H9 (cell line): Measurements from ENCODE around the gene TMC2. TPM values are rescaled to one million over a fixed set of nuclear protein-coding genes. Genes with fewer than 3 reads are reported as not detected.

Source experiments
- DNase-seq: peaks from one replicate; pipeline ENCODE4 v3.0.0-alpha.2; 2017
- H2AFZ ChIP-seq: one replicate; pipeline ENCODE4 v1.6.1; 2013; ENCODE audit warnings: mild to moderate bottlenecking, low read length, control low read depth, moderate library complexity
- H2AK5ac ChIP-seq: 2 replicates; pipeline ENCODE4 v1.6.1; 2013; ENCODE audit warnings: low read length, control low read depth, mixed read lengths; ENCODE audit not compliant: insufficient read length
- H2BK120ac ChIP-seq: one replicate; pipeline ENCODE4 v1.6.1; 2013; ENCODE audit warnings: low read depth, mild to moderate bottlenecking, low read length, control low read depth, inconsistent platforms; ENCODE audit not compliant: poor library complexity, severe bottlenecking
- H2BK12ac ChIP-seq: 2 replicates; pipeline ENCODE4 v1.6.1; 2013; ENCODE audit warnings: low read length, control low read depth, mixed read lengths, low read depth; ENCODE audit not compliant: insufficient read length
- H2BK15ac ChIP-seq: 2 replicates; pipeline ENCODE4 v1.6.1; 2013; ENCODE audit warnings: low read depth, low read length, control low read depth
- H2BK20ac ChIP-seq: one replicate; pipeline ENCODE4 v1.6.1; 2013; ENCODE audit warnings: low read depth, mild to moderate bottlenecking, low read length, control low read depth, inconsistent platforms; ENCODE audit not compliant: poor library complexity, severe bottlenecking
- H2BK5ac ChIP-seq: 2 replicates; pipeline ENCODE4 v1.6.1; 2013; ENCODE audit warnings: low read length, control low read depth, mixed read lengths; ENCODE audit not compliant: insufficient read length
- H3K14ac ChIP-seq: 2 replicates; pipeline ENCODE4 v1.6.1; 2013; ENCODE audit warnings: low read length, control low read depth; ENCODE audit not compliant: insufficient read depth
- H3K18ac ChIP-seq: 2 replicates; pipeline ENCODE4 v1.6.1; 2013; ENCODE audit warnings: low read depth, mild to moderate bottlenecking, mixed read lengths, low read length, control low read depth; ENCODE audit not compliant: insufficient read length
- H3K23ac ChIP-seq: 2 replicates; pipeline ENCODE4 v1.6.1; 2013; ENCODE audit warnings: low read length, control low read depth, mixed read lengths, low read depth; ENCODE audit not compliant: insufficient read length
- H3K23me2 ChIP-seq: 2 replicates; pipeline ENCODE4 v1.6.1; 2013; ENCODE audit warnings: low read depth, mild to moderate bottlenecking, mixed read lengths, low read length, control low read depth; ENCODE audit not compliant: insufficient read length, poor library complexity, severe bottlenecking
- H3K27ac ChIP-seq: 2 replicates; pipeline ENCODE4 v1.5.1; 2013; ENCODE audit warnings: low read length, control low read depth, mixed read lengths, low read depth; ENCODE audit not compliant: insufficient read length
- H3K27me3 ChIP-seq: 2 replicates; pipeline ENCODE4 v1.6.1; 2013; ENCODE audit warnings: low read length, control low read depth, inconsistent platforms; ENCODE audit not compliant: insufficient read depth
- H3K4ac ChIP-seq: 2 replicates; pipeline ENCODE4 v1.6.1; 2013; ENCODE audit warnings: low read depth, mild to moderate bottlenecking, control low read depth, inconsistent platforms, low read length, moderate library complexity
- H3K4me1 ChIP-seq: 2 replicates; pipeline ENCODE4 v1.6.1; 2013; ENCODE audit warnings: low read length, control low read depth, inconsistent platforms; ENCODE audit not compliant: insufficient read depth
- H3K4me2 ChIP-seq: 2 replicates; pipeline ENCODE4 v1.6.1; 2013; ENCODE audit warnings: low read length, control low read depth, mixed read lengths; ENCODE audit not compliant: insufficient read length, insufficient read depth
- H3K56ac ChIP-seq: 2 replicates; pipeline ENCODE4 v1.6.1; 2013; ENCODE audit warnings: low read depth, mild to moderate bottlenecking, mixed read lengths, low read length, control low read depth; ENCODE audit not compliant: insufficient read length
- H3K79me1 ChIP-seq: 2 replicates; pipeline ENCODE4 v1.6.1; 2013; ENCODE audit warnings: low read depth, mild to moderate bottlenecking, moderate library complexity, low read length, control low read depth, inconsistent platforms; ENCODE audit not compliant: insufficient read depth, poor library complexity, severe bottlenecking
- H3K79me2 ChIP-seq: 2 replicates; pipeline ENCODE4 v1.6.1; 2013; ENCODE audit warnings: low read length, control low read depth, inconsistent platforms; ENCODE audit not compliant: insufficient read depth
- H3K9ac ChIP-seq: 2 replicates; pipeline ENCODE4 v1.6.1; 2013; ENCODE audit warnings: low read length, control low read depth, mixed read lengths; ENCODE audit not compliant: insufficient read length; ENCODE audit errors: extremely low read depth
- H3K9me3 ChIP-seq: one replicate; pipeline ENCODE4 v1.6.1; 2013; ENCODE audit warnings: low read depth, low read length, inconsistent platforms; ENCODE audit not compliant: control insufficient read depth
- H3T11ph ChIP-seq: one replicate; pipeline ENCODE4 v1.6.1; 2013; ENCODE audit warnings: mild to moderate bottlenecking, low read length, control low read depth, inconsistent platforms
- H4K20me1 ChIP-seq: one replicate; pipeline ENCODE4 v1.6.1; 2013; ENCODE audit not compliant: control insufficient read depth, insufficient read length, insufficient read depth
- H4K5ac ChIP-seq: 2 replicates; pipeline ENCODE4 v1.6.1; 2013; ENCODE audit warnings: low read depth, mild to moderate bottlenecking, mixed read lengths, low read length, control low read depth; ENCODE audit not compliant: insufficient read length
- H4K8ac ChIP-seq: replicated peaks from 2 replicates; pipeline ENCODE4 v1.6.1; 2013; ENCODE audit warnings: low read length, control low read depth, mixed read lengths, low read depth; ENCODE audit not compliant: insufficient read length
- H4K91ac ChIP-seq: 2 replicates; pipeline ENCODE4 v1.6.1; 2013; ENCODE audit warnings: low read depth, mild to moderate bottlenecking, moderate library complexity, mixed read lengths, low read length, control low read depth; ENCODE audit not compliant: insufficient read length
- H3K27ac Mint-ChIP-seq, 3 experiments: 2 replicates in 2 of 3; 3 replicates in 1 of 3; pipeline ENCODE4 v1.8.0; 2020 to 2021; ENCODE audit warnings: mixed read lengths in 3 of 3, mild to moderate bottlenecking in 1 of 3, moderate library complexity in 1 of 3
- H3K27me3 Mint-ChIP-seq: 2 replicates; pipeline ENCODE4 v1.8.0; 2021; ENCODE audit warnings: low read depth, mild to moderate bottlenecking, moderate library complexity, mixed read lengths
- H3K36me3 Mint-ChIP-seq, 3 experiments: 2 replicates in 2 of 3; 3 replicates in 1 of 3; pipeline ENCODE4 v1.8.0; 2020 to 2021; ENCODE audit warnings: low read depth in 3 of 3, mixed read lengths in 3 of 3; ENCODE audit not compliant: insufficient read depth in 1 of 3
- H3K4me1 Mint-ChIP-seq, 2 experiments: 2 replicates each; pipeline ENCODE4 v1.8.0; 2020; ENCODE audit warnings: mixed read lengths in 2 of 2
- H3K4me3 Mint-ChIP-seq, 2 experiments: 2 replicates in 1 of 2; 3 replicates in 1 of 2; pipeline ENCODE4 v1.8.0; 2020 to 2021; ENCODE audit warnings: mild to moderate bottlenecking in 2 of 2, mixed read lengths in 2 of 2, moderate library complexity in 1 of 2
- H3K9me3 Mint-ChIP-seq, 2 experiments: 2 replicates in 1 of 2; 3 replicates in 1 of 2; pipeline ENCODE4 v1.8.0; 2020; ENCODE audit warnings: mild to moderate bottlenecking in 2 of 2, mixed read lengths in 2 of 2, moderate library complexity in 1 of 2
- CTCF ChIP-seq: fragments of 200-600 bp; sonication (generic); conservative IDR thresholded peaks from 3 replicates; pipeline ENCODE4 v1.8.0; 2021; ENCODE audit warnings: antibody characterized with exemption, mild to moderate bottlenecking
- WGBS: extraction: QIAGEN DNeasy Blood & Tissue Kit; methylation state at CpG from one replicate; pipeline ENCODE4 v1.1.7; 2013; ENCODE audit warnings: missing lambda C conversion rate, low lambda C conversion rate, mixed read lengths; ENCODE audit not compliant: insufficient read length; ENCODE audit errors: extremely low coverage; 5-methylcytosine and 5-hydroxymethylcytosine counted together
- total RNA-seq: library from RNA; stranded (reverse); gene quantifications from 2 replicates; pipeline ENCODE4 v1.2.1, GENCODE V29; 2021

Gene TMC2
- total RNA-seq, 1 experiment from 2014 or later = not detected

GRCh38 chr20:2559651-2560050 is 23.3 kb downstream of the TMC2 start:
- Histone ChIP-seq H3K14ac (no peak overlapping the region), H2AK5ac (no peak overlapping the region), H4K8ac (no peak overlapping the region), H3K9ac (no peak overlapping the region), H3K23ac (no peak overlapping the region), H3K56ac (no peak overlapping the region), H3K79me1 (no peaks in the 10 kb centered on the region), H2BK20ac (no peak overlapping the region), H4K91ac (no peak overlapping the region), H2BK120ac (no peak overlapping the region), H2BK12ac (no peak overlapping the region), H3K27ac (no peak overlapping the region), H3K4me1 (no peaks in the 10 kb centered on the region), H4K20me1 (no peaks in the 10 kb centered on the region), H3K27me3 (peaks cover 25% of the 10 kb centered on the region), H2AFZ (no peak overlapping the region), H3K9me3 (no peaks in the 10 kb centered on the region), H3K79me2 (no peaks in the 10 kb centered on the region), H3K23me2 (peaks cover 8% of the 10 kb centered on the region), H2BK5ac (no peak overlapping the region), H3T11ph (no peak overlapping the region), H3K18ac (no peak overlapping the region), H3K4me2 (no peak overlapping the region), H3K4ac (no peak overlapping the region), H4K5ac (no peak overlapping the region), H2BK15ac (no peak overlapping the region)
- Mint-ChIP-seq H3K4me3 (peak overlapping the region; percentile 53 to 80; a peak in 3 of 5 replicates), H3K9me3 (no peaks in the 10 kb centered on the region), H3K27ac (no peak overlapping the region), H3K4me1 (peaks cover 4 to 5% of the 10 kb centered on the region in 2 experiments; a peak in 1 of 4 replicates), H3K27me3 (peaks cover 78% of the 10 kb centered on the region), H3K36me3 (no peaks in the 10 kb centered on the region; a peak in 1 of 7 replicates)
- TF ChIP-seq CTCF = no peak
- no CpG with 5 or more reads among the region's 5 CpGs for WGBS
- DNase-seq = no peak
